Cardiac fibroblast (primary cell): ENCODE measurements around the gene PNMA8B.

Source experiments
- DNase-seq, 2 donors: peaks; one replicate each; pipeline versions ENCODE4 v3.0.0 to v3.0.0-alpha.2; 2010; ENCODE audit warnings: low read depth in 2 of 2
- H3K4me3 ChIP-seq, 2 donors: replicated peaks in 1 of 2; 1 replicate in 1 of 2; 2 replicates in 1 of 2; pipeline ENCODE4 v1.5.1; 2011; ENCODE audit warnings: low read depth in 2 of 2, low read length in 2 of 2, mild to moderate bottlenecking in 2 of 2, moderate library complexity in 1 of 2
- TF ChIP-seq, protein P1 (sequence below): IDR thresholded peaks from one replicate; pipeline ENCODE4 v1.5.1; 2011; ENCODE audit warnings: low read depth, mild to moderate bottlenecking, low read length, inconsistent platforms

Gene PNMA8B

GRCh38 chr19:46466536-46467196 is 29.0 kb downstream of the PNMA8B start:
- TF ChIP-seq, protein P1, sequence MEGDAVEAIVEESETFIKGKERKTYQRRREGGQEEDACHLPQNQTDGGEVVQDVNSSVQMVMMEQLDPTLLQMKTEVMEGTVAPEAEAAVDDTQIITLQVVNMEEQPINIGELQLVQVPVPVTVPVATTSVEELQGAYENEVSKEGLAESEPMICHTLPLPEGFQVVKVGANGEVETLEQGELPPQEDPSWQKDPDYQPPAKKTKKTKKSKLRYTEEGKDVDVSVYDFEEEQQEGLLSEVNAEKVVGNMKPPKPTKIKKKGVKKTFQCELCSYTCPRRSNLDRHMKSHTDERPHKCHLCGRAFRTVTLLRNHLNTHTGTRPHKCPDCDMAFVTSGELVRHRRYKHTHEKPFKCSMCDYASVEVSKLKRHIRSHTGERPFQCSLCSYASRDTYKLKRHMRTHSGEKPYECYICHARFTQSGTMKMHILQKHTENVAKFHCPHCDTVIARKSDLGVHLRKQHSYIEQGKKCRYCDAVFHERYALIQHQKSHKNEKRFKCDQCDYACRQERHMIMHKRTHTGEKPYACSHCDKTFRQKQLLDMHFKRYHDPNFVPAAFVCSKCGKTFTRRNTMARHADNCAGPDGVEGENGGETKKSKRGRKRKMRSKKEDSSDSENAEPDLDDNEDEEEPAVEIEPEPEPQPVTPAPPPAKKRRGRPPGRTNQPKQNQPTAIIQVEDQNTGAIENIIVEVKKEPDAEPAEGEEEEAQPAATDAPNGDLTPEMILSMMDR: no peak
- peak; percentile 84 to 92 for DNase-seq
- H3K4me3 ChIP-seq: peak overlapping the region in 1 of 2 donors; percentile 13

DNA sequence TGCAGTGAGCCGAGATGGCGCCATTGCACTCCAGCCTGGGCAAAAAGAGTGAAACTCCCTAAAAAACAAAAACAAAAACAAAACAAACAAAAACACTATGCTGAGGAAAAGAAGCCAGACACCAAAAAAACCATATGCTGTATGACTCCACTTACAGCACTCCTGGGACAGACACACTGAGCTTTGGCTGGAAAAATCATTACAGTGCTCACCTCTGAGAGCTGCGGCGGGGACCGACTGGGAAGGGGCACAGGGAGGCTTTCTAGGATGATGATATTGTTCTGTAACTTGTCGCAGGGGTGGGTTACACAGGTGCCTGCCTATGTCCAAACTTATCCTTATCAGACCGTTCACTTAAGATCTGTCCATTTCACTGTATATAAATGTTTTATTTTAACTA is 32.2 kb downstream of the PNMA8B start:
- no peak for DNase-seq
- TF ChIP-seq, protein P1: no peak
- H3K4me3 ChIP-seq: no peak overlapping the region

- TF ChIP-seq, protein P1: no peak
- no peak overlapping the region for H3K4me3 ChIP-seq
- no peak for DNase-seq
Observed at GRCh38 chr19:46461537-46461936, 34.1 kb downstream of the PNMA8B start.

DNA sequence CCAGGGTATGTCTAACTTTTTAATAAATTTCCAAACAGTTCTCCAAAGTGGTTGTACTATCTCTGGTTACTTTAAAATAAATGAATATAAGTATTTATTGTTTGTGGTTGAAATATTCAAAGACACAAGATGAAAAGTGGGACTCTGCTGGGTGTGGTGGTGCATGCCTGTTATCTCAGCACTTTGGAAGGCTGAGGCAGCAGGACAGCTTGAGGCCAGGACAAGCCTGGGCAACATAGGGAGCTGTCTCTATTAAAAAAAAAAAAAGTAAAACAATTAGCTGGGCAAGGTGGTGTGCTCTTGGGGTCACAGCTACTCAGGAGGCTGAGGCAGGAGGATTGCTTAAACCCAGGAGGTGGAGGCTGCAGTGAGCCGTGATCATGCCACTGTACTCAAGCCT is 34.7 kb downstream of the PNMA8B start:
- TF ChIP-seq, protein P1: no peak
- DNase-seq: no peak

GRCh38 chr19:46460055-46460454 is 35.6 kb downstream of the PNMA8B start:
- no peak overlapping the region for H3K4me3 ChIP-seq
- TF ChIP-seq, protein P1: no peak
- no peak for DNase-seq

More for the DNA sequence above, 34.7 kb downstream of the PNMA8B start:
- no peak overlapping the region for H3K4me3 ChIP-seq

- DNase-seq: no peak
- TF ChIP-seq, protein P1: no peak
- no peak overlapping the region for H3K4me3 ChIP-seq
Observed at GRCh38 chr19:46456930-46457329, 38.7 kb downstream of the PNMA8B start.

DNA sequence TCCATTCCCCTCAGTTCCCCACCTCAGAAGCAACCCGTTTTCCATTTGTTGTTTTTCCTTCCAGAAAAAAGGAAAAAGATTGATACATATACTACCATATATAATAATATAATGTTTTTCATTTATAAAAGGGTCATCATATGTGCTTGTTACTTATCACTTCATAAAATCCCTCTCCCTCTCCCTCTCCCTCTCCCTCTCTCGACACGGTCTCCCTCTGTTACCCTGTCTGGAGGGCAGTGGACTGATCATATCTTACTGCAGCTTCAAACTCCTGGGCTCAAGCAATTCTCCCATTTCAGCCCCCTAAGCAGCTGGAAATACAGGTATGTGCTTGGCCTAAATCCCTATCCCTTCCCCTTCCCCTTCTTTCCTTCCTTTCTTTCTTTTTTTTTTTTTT is 41.4 kb downstream of the PNMA8B start:
- TF ChIP-seq, protein P1: no peak
- no peak for DNase-seq

More for the DNA sequence above, 41.4 kb downstream of the PNMA8B start:
- no peak overlapping the region for H3K4me3 ChIP-seq
